Mesenchymal stem cell (in vitro differentiated cells and primary cell): ENCODE measurements around the gene PRRT3.

Experiments
- DNase-seq: peaks from one replicate; pipeline ENCODE4 v3.0.0-alpha.2; 2013
- H2AFZ ChIP-seq: one replicate; pipeline ENCODE4 v1.6.1; 2013; ENCODE audit warnings: low read depth, mild to moderate bottlenecking, control low read depth, inconsistent platforms, low read length, moderate library complexity
- H2AK5ac ChIP-seq: 2 replicates; pipeline ENCODE4 v1.6.1; 2013; ENCODE audit warnings: low read length, moderate library complexity, mild to moderate bottlenecking, inconsistent platforms; ENCODE audit not compliant: severe bottlenecking
- H2BK120ac ChIP-seq: one replicate; pipeline ENCODE4 v1.6.1; 2013; ENCODE audit warnings: low read depth, mild to moderate bottlenecking, inconsistent platforms, low read length, moderate library complexity
- H2BK12ac ChIP-seq, 2 experiments: one replicate each; pipeline ENCODE4 v1.6.1; 2013; ENCODE audit warnings: inconsistent platforms in 2 of 2, low read length in 2 of 2, mild to moderate bottlenecking in 2 of 2, moderate library complexity in 2 of 2, control low read depth in 1 of 2
- H2BK15ac ChIP-seq: one replicate; pipeline ENCODE4 v1.6.1; 2013; ENCODE audit warnings: mild to moderate bottlenecking, low read depth, inconsistent platforms; ENCODE audit not compliant: poor library complexity, severe bottlenecking
- H2BK5ac ChIP-seq: 2 replicates; pipeline ENCODE4 v1.6.1; 2013; ENCODE audit warnings: low read depth, mild to moderate bottlenecking, low read length, control low read depth, inconsistent platforms; ENCODE audit not compliant: poor library complexity, severe bottlenecking
- H3K14ac ChIP-seq, 2 experiments: one replicate each; pipeline ENCODE4 v1.6.1; 2013; ENCODE audit warnings: inconsistent platforms in 2 of 2, low read length in 2 of 2, control low read depth in 1 of 2, mild to moderate bottlenecking in 1 of 2, moderate library complexity in 1 of 2
- H3K18ac ChIP-seq, 2 experiments: one replicate each; pipeline ENCODE4 v1.6.1; 2013; ENCODE audit warnings: inconsistent platforms in 2 of 2, low read length in 2 of 2, control low read depth in 1 of 2, low read depth in 1 of 2, mild to moderate bottlenecking in 1 of 2
- H3K23ac ChIP-seq, 2 experiments: one replicate each; pipeline ENCODE4 v1.6.1; 2013; ENCODE audit warnings: inconsistent platforms in 2 of 2, low read length in 2 of 2, mild to moderate bottlenecking in 2 of 2, moderate library complexity in 2 of 2, control low read depth in 1 of 2
- H3K27ac ChIP-seq: 2 replicates; pipeline ENCODE4 v1.5.1; 2013; ENCODE audit warnings: mild to moderate bottlenecking, moderate library complexity, low read length, control low read depth, inconsistent platforms; ENCODE audit not compliant: poor library complexity, severe bottlenecking
- H3K27me3 ChIP-seq, 2 experiments: 2 replicates each; pipeline versions ENCODE4 v1.6.1 to v1.7.0; 2013; ENCODE audit warnings: low read length in 2 of 2, mild to moderate bottlenecking in 2 of 2, moderate library complexity in 2 of 2, control low read depth in 1 of 2, inconsistent platforms in 1 of 2; ENCODE audit not compliant: control insufficient read depth in 1 of 2, insufficient read depth in 1 of 2
- H3K36me3 ChIP-seq, 2 experiments: 2 replicates each; pipeline versions ENCODE4 v1.6.1 to v1.7.0; 2013; ENCODE audit warnings: low read length in 2 of 2, control low read depth in 1 of 2, inconsistent platforms in 1 of 2, low read depth in 1 of 2, mild to moderate bottlenecking in 1 of 2; ENCODE audit not compliant: insufficient read depth in 2 of 2, control insufficient read depth in 1 of 2
- H3K4ac ChIP-seq, 2 experiments: one replicate each; pipeline ENCODE4 v1.6.1; 2013; ENCODE audit warnings: inconsistent platforms in 2 of 2, low read length in 2 of 2, mild to moderate bottlenecking in 2 of 2, moderate library complexity in 2 of 2, control low read depth in 1 of 2, low read depth in 1 of 2
- H3K4me1 ChIP-seq: 2 replicates; pipeline ENCODE4 v1.6.1; 2013; ENCODE audit warnings: low read depth, low read length, control low read depth; ENCODE audit not compliant: control insufficient read depth, insufficient read depth
- H3K4me2 ChIP-seq: 2 replicates; pipeline ENCODE4 v1.6.1; 2013; ENCODE audit warnings: low read length, mild to moderate bottlenecking, inconsistent platforms; ENCODE audit not compliant: poor library complexity, severe bottlenecking
- H3K4me3 ChIP-seq, 2 experiments: 2 replicates each; pipeline versions ENCODE4 v1.5.1 to v1.7.0; 2013; ENCODE audit warnings: low read length in 2 of 2, mild to moderate bottlenecking in 2 of 2, control low read depth in 1 of 2, low read depth in 1 of 2; ENCODE audit not compliant: insufficient read depth in 1 of 2
- H3K79me1 ChIP-seq: replicated peaks from 2 replicates; pipeline ENCODE4 v1.6.1; 2013; ENCODE audit warnings: mild to moderate bottlenecking, control low read depth, low read length, inconsistent platforms; ENCODE audit not compliant: poor library complexity, severe bottlenecking
- H3K9ac ChIP-seq: 2 replicates; pipeline ENCODE4 v1.7.0; 2013; ENCODE audit warnings: mild to moderate bottlenecking, low read length, moderate library complexity
- H3K9me3 ChIP-seq: 2 replicates; pipeline ENCODE4 v1.7.0; 2013; ENCODE audit warnings: mild to moderate bottlenecking, low read length; ENCODE audit not compliant: control insufficient read depth
- H4K8ac ChIP-seq: one replicate; pipeline ENCODE4 v1.6.1; 2013; ENCODE audit warnings: inconsistent platforms, mild to moderate bottlenecking, low read length, moderate library complexity
- H4K91ac ChIP-seq: one replicate; pipeline ENCODE4 v1.6.1; 2013; ENCODE audit warnings: mild to moderate bottlenecking, low read length, inconsistent platforms
- WGBS: methylation state at CpG from one replicate; pipeline ENCODE4 v1.1.7; 2013; ENCODE audit warnings: mixed read lengths; 5-methylcytosine and 5-hydroxymethylcytosine counted together

The PRRT3 gene

GRCh38 chr3:9955611-9956352, 3.6 kb upstream of the PRRT3 start:
- no peaks in the 10 kb centered on the region for H3K9me3 ChIP-seq

DNA sequence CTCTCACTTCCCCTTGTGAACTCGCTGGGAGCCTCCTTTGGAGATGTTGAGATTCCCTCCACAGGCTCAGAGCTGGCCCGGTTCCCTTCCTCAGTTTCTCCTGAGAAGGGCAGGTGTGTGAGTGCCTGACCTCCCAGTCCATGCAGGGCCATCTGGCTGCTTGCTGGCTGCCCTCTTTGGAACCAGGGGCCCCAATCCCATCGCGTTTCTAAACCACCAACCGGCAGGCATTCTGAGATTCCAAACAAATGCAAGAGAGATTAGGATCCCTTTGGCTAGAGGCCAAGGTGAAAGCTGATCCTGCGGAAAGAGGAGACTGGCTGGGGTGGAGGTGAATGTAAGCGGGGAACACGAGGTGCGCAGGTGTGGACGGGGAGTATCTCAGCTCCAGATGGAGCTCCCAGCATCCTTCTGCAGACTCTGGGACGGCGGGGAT, 2.9 kb upstream of the PRRT3 start:
- Histone ChIP-seq H3K9ac (no peak overlapping the region), H3K79me1 (peaks cover 6% of the 10 kb centered on the region), H4K91ac (no peak overlapping the region), H3K4ac (no peak overlapping the region), H2BK12ac (no peak overlapping the region), H2BK120ac (no peak overlapping the region), H3K4me2 (no peak overlapping the region), H3K4me3 (no peak overlapping the region), H3K27me3 (no peaks in the 10 kb centered on the region), H3K23ac (no peak overlapping the region), H3K36me3 (peaks cover under 1 to 7% of the 10 kb centered on the region in 2 experiments), H3K18ac (no peak overlapping the region), H2AFZ (no peak overlapping the region), H3K4me1 (peaks cover 16% of the 10 kb centered on the region), H3K9me3 (no peaks in the 10 kb centered on the region), H4K8ac (no peak overlapping the region), H3K27ac (no peak overlapping the region), H3K14ac (no peak overlapping the region), H2BK5ac (no peak overlapping the region), H2BK15ac (no peak overlapping the region), H2AK5ac (no peak overlapping the region)
- DNase-seq = peak; percentile 26
- 49% methylated on average over 10 of the region's 12 CpGs for WGBS

More at GRCh38 chr3:9955611-9956352, 3.6 kb upstream of the PRRT3 start:
- Histone ChIP-seq H3K9ac (peak overlapping the region; percentile 15), H3K14ac (no peak overlapping the region), H2AK5ac (no peak overlapping the region), H3K36me3 (peaks cover 0 to 8% of the 10 kb centered on the region in 2 experiments), H2BK12ac (no peak overlapping the region), H2BK5ac (no peak overlapping the region), H3K27me3 (no peaks in the 10 kb centered on the region), H3K18ac (no peak overlapping the region), H3K4me3 (no peak overlapping the region), H3K27ac (no peak overlapping the region), H4K91ac (no peak overlapping the region), H3K23ac (no peak overlapping the region), H3K4me2 (no peak overlapping the region), H3K79me1 (peaks cover 6% of the 10 kb centered on the region), H4K8ac (no peak overlapping the region), H2AFZ (no peak overlapping the region), H2BK120ac (no peak overlapping the region), H2BK15ac (no peak overlapping the region), H3K4me1 (peaks cover 16% of the 10 kb centered on the region), H3K4ac (no peak overlapping the region)
- WGBS = 82% methylated on average over 3 of the region's 5 CpGs
- no peak for DNase-seq

DNA sequence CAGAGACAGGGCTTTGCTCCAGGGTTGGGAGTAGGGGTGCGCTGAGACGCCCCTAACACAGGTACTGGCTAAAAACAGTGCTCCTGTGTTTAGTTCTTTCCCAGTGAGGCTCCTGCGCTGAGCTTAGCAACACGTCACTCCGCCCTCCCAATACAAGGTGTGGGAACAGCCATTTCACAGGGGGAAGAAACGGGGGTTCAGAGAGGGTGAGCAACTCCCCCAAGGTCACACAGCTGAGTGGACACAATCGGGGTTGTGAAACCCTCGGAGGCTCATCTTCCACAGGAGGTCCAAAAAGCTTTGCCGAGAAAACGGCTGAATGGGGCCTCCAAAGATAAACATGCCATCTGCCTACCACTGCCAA, 628 bp downstream of the PRRT3 start:
- H3K27me3 ChIP-seq = no peaks in the 10 kb centered on the region
- H2BK15ac ChIP-seq = no peak overlapping the region
- no peak overlapping the region for H2BK12ac ChIP-seq
- peak overlapping the region; percentile 96 for H3K4me2 ChIP-seq
- H2AFZ ChIP-seq = peak overlapping the region; percentile 89
- 49% methylated on average over 10 of the region's 10 CpGs for WGBS
- H4K8ac ChIP-seq = peak overlapping the region; percentile 86
- no peak overlapping the region for H3K27ac ChIP-seq
- H3K9me3 ChIP-seq = no peaks in the 10 kb centered on the region
- H4K91ac ChIP-seq = no peak overlapping the region
- no peak overlapping the region for H2BK120ac ChIP-seq
- H3K23ac ChIP-seq = no peak overlapping the region
- H3K18ac ChIP-seq = peak overlapping the region in 1 of 2 experiments; percentile 85
- no peak overlapping the region for H2AK5ac ChIP-seq
- H3K4me1 ChIP-seq = peaks cover 27% of the 10 kb centered on the region
- peak overlapping the region; percentile 84 to 90 for H3K4me3 ChIP-seq
- peak overlapping the region; percentile 77 for H3K9ac ChIP-seq
- no peak for DNase-seq
- H2BK5ac ChIP-seq = no peak overlapping the region
- H3K36me3 ChIP-seq = peaks cover 15 to 23% of the 10 kb centered on the region in 2 experiments
- H3K79me1 ChIP-seq = peaks cover 10% of the 10 kb centered on the region
- no peak overlapping the region for H3K4ac ChIP-seq
- peak overlapping the region in 1 of 2 experiments; percentile 36 for H3K14ac ChIP-seq

GRCh38 chr3:9951126-9951525, 1.1 kb downstream of the PRRT3 start:
- Histone ChIP-seq H2BK5ac (no peak overlapping the region), H3K9ac (peak overlapping the region; percentile 77), H2AK5ac (no peak overlapping the region), H3K14ac (no peak overlapping the region), H3K27ac (no peak overlapping the region), H3K9me3 (no peaks in the 10 kb centered on the region), H2BK12ac (no peak overlapping the region), H3K36me3 (peaks cover 15 to 23% of the 10 kb centered on the region in 2 experiments), H3K4me3 (peak overlapping the region in 1 of 2 experiments; percentile 84), H4K8ac (no peak overlapping the region), H3K4ac (no peak overlapping the region), H4K91ac (no peak overlapping the region), H2BK15ac (no peak overlapping the region), H3K23ac (no peak overlapping the region), H3K27me3 (no peaks in the 10 kb centered on the region), H3K4me1 (peaks cover 32% of the 10 kb centered on the region), H3K79me1 (peaks cover 10% of the 10 kb centered on the region), H2BK120ac (no peak overlapping the region), H3K18ac (no peak overlapping the region), H3K4me2 (no peak overlapping the region), H2AFZ (no peak overlapping the region)
- no peak for DNase-seq
- WGBS = 82% methylated on average over 7 of the region's 7 CpGs
